Measurements from ENCODE around the gene FKBP4.
"Not testable (repeated sequence)": the region's sequence is repeated elsewhere in the genome, so short reads cannot be mapped to it uniquely, and the experiment has no call there.

FKBP4 gene

GRCh38 chr12:2794736-2795289, at the start of gene FKBP4:
Gene FKBP4 (plus strand): TSS chr12:2794970. CDS start chr12:2795140, 170 bp downstream.
- DNase-seq (ENCODE audit: low spot score): peak; percentile 97

DNA sequence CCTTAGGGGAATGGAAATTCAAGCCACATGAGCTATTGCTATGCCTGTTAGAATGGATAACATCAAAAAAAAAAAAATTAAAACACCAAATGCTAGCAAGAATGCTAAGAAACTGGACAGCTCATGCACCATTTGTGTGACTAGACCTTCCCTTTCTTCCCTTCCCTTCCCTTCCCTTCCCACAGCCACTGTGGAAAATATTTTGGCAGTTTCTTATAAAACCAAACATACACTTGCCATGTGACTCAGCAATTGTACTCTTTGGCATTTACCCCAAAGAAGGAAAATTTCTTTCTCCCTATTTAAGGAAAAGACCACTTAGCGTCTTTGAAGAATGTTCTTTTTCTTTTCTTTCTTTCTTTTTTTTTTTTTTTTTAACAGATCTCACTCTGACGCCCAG, 49.1 kb upstream of the FKBP4 start:
- DNase-seq (ENCODE audit: low spot score): no peak

- DNase-seq (ENCODE audit: low spot score): no peak
Observed at GRCh38 chr12:2749580-2749979, 45.2 kb upstream of the FKBP4 start.

DNA sequence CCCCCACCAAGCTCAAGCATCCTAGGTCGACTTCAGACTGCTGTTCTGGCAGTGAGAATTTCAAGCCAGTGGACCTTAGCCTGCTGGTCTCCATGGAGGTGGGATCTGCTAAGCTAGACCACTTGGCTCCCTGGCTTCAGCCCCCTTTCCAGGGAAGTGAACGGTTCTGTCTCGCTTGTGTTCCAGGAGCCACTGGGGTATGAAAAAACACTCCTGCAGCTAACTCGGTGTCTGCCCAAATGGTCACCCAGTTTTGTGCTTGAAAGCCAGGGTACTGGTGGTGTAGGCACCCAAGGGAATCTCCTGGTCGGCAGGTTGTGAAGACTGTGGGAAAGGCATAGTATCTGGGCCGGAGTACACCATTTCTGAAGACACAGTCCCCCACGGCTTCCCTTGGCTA, 44.6 kb upstream of the FKBP4 start:
- DNase-seq (ENCODE audit: low spot score): no peak

DNA sequence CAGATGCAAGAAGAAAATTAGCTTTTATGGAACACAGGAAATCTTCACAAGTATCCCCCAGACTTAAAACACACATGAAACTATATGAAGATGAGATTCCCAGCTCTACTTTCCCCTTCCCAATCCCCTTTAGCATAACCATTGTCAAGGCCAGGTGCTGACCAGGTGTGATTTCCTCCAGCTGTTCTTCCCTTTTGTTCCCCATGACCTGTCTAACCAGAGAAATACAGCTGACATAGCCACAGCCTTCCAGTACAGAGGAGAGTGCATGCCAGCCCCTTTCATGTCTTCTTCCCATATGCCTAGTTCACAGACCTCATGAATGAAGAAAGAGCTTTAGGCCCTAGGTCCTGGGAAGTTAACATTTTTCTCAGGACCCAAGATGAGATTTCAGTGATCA, 43.5 kb upstream of the FKBP4 start:
- DNase-seq (ENCODE audit: low spot score): no peak

GRCh38 chr12:2751686-2752085, 43.1 kb upstream of the FKBP4 start:
- DNase-seq (ENCODE audit: low spot score): no peak

GRCh38 chr12:2752676-2753371, 41.9 kb upstream of the FKBP4 start:
- peak; percentile 87 for DNase-seq (ENCODE audit: low spot score)

GRCh38 chr12:2753536-2753935, 41.2 kb upstream of the FKBP4 start:
- no peak for DNase-seq (ENCODE audit: low spot score)

DNA sequence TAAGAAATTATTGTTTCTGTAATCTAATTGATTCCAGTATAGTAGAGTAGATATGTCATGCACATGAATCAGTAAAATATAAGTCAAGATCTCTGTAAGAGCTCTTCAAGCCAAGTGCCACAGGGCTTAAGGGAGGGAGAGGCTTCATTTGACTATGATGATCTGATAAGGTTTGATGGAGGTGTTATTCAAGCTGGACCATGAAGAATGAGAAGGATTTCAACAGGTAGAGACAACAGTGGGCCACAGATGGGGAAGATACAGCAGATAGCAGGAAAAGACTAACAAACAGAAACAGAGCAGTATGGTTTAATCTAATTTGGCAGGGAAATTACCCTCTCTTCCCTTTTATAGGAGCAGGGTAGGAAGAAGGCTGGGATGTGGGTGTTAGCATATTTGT, 40.6 kb upstream of the FKBP4 start:
- no peak for DNase-seq (ENCODE audit: low spot score)

- no peak for DNase-seq (ENCODE audit: low spot score)
Observed at GRCh38 chr12:2756756-2757155, 38.0 kb upstream of the FKBP4 start.

- no peak for DNase-seq (ENCODE audit: low spot score)
Observed at GRCh38 chr12:2759733-2760132, 35.0 kb upstream of the FKBP4 start.

DNA sequence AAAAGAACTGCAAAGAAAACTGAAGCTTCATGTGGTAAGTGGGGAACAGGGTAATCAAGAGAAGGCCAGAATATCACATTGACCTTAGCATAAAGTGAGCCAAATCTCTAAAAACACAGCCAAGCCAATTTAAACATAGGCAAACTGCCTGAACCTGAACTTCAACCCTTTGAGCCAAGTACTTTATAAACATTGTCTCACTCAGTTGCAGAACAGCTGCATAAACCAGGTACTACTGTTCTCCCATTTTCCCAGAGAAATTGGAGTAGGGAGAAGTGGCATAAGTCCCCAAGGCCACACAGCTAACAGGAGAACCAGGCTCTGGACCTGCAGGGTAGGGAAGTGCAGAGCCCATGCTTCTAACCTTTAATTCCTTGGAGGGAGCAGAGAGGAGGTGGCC, 30.4 kb upstream of the FKBP4 start:
- no peak for DNase-seq (ENCODE audit: low spot score)

GRCh38 chr12:2765052-2765451, 29.7 kb upstream of the FKBP4 start:
- DNase-seq (ENCODE audit: low spot score): no peak

DNA sequence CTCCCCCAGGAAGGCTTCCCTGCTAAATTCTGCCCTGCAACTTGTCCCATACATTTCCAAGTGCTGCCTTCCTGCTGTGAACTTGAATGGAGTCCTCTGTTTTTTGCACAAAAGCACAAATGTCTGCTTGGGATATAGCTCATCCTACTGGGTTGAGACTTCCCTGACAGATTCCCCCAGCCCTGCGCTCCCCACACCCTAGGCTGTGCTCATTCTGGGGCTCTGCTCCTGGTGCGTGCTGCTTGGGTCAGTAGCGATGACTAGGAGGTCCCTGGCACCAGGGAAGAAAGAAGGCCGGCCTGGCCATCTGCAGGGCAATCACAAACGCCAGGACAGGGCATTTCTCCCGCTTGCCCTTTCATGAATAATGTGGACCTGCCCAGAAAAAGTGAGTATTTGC, 29.2 kb upstream of the FKBP4 start:
- DNase-seq (ENCODE audit: low spot score): no peak

DNA sequence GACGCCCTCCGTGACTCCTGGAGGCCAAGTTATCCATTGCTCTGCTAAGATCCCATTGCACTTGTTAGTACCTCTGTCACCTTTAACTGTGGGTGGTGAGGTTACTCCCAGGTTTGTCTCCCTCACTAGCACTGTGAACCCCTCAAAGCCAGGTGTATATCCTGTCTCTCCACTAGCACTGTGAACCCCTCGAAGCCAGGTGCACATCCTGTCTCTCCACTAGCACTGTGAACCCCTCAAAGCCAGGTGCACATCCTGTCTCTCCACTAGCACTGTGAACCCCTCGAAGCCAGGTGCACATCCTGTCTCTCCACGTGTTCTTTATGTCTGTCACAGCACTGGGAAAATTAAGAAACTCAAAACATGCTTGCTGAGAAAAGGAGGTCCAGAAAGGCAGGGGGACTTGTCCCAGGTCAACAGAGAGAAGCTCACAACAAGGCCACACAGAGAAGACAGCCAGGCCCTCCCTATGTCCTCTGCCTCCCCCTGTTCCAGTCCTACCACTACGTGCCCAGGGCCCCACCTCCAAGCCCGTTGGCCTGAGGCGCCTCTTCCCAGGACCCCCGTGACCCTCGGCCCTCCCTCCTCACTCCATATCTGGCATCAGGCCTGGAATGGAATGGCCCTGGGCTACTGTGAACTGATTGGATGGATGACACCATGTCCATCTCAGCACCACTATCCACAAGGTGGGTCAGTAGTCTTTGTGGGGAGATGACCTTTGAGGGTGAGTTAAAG, 26.4 kb upstream of the FKBP4 start:
- no peak for DNase-seq (ENCODE audit: low spot score)

DNA sequence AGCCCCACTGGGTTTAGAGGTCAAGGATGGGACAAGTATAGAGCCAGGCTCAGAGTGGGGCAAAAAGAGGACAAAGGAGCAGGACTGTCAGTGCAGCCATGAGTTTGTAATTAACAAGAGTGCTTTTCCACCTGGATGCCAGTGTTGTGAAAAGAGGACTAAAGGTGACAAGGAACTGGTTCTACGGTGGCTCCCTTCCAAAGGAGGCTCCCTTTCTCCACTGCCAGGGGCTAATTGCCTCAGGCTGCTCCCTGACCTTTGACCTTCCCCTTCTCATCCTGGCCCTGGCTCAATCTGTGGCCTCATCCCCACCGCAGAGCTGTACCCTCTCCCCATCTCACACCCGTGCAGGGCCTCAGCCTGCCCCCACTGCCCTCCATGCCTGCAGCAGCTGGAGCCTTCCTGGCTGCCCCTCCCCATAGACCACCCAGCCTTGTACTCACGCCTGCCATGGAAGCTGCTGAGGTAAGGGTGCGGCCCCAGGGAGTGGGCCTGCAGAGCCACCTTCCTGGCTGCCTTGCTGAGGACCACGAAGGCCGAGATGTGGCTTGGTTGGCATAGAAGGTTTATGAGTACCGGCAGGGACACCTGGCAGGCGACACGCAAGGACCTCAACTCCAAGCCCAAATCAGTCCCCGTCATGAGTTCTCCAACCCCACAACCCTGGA, 24.8 kb upstream of the FKBP4 start:
- no peak for DNase-seq (ENCODE audit: low spot score)

- DNase-seq (ENCODE audit: low spot score): not testable (repeated sequence)
Observed at GRCh38 chr12:2770544-2770943, 24.2 kb upstream of the FKBP4 start.

- DNase-seq (ENCODE audit: low spot score): no peak
Observed at GRCh38 chr12:2772370-2772769, 22.4 kb upstream of the FKBP4 start.

GRCh38 chr12:2773199-2773875, 21.4 kb upstream of the FKBP4 start:
- DNase-seq (ENCODE audit: low spot score): no peak

GRCh38 chr12:2775431-2775830, 19.3 kb upstream of the FKBP4 start:
- no peak for DNase-seq (ENCODE audit: low spot score)

GRCh38 chr12:2776129-2776806, 18.5 kb upstream of the FKBP4 start:
- DNase-seq (ENCODE audit: low spot score): no peak

- DNase-seq (ENCODE audit: low spot score): no peak
Observed at GRCh38 chr12:2779281-2779680, 15.5 kb upstream of the FKBP4 start.
